ENCODE measurements around the gene DFFB.

The DFFB gene

DNA sequence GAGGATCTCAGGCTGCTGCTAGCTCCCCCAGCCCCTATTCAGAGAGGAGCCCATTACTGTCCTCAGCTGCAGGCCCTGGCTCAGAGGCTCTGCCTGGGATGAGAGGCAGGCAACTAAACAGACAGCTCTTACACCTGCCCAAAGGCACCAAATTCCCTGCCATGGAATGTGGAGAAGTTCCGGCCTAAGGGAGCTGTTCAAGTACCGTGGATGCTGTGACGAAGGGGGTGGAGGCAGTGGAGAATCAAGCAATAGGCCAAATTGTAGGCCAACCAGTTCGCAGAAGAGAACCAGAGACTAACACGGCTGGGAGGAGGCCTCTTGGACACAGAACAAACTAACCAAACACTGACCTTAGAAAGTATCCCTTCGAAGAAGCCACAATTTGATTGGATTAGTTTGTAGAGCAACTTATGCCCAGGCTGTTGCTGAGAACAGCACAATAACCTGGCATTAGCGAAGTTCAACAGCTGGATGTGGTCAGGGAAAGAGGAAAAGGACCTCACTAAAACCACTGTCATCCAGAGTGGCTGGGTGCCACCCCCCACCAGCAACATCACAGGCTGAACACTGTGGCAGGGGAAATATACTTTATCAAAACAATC lies 39.2 kb downstream of the DFFB start:
- no peak for DNase-seq (ENCODE audit: low read depth)

DNA sequence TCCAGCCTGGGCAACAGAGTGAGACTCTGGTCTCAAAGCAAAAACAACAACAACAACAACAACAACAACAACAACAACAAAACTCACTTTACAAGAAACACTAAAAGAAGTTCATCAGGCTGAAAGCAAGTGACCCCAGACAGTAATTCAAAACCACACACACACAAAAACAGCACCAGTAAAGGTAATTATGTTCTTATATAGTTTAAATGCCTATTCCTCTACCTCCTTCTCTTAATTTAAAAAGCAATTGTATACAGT lies 41.1 kb downstream of the DFFB start:
- DNase-seq (ENCODE audit: low read depth) = no peak

DNA sequence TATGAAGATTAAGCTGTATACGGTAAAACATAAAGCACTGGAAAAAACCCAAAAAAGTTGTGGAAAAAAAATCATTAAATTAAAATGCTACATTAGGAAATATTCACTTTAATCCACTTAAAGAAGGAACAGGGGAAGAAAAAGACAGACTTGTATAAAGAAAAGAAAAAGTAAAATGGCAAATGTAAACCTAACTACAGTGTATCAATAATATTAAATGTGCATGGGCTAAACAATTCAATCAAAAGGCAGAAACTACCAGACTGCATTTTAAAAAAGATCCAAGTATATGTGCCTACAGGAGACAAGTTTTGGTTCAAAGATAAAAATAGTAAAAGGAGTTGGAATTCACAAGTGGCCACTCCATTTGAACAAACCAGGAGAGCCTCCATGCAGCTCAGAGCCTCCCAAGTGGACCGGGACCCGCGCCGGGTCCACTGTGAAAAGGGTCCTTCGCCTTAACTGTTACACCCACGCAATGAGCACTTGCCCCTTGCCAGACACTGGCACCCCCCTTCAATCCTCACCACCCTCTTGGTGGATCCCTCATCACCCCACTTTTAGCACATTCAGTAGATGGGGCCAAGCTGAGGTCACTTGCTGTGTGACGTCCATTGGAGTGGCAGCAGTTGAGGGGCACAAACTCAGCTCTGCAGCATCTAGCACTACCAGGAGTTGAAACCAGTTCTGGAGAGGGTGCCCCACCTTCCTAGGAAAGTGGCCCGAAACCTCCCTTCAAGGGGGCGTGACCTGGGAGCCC lies 41.9 kb downstream of the DFFB start:
- no peak for DNase-seq (ENCODE audit: low read depth)

DNA sequence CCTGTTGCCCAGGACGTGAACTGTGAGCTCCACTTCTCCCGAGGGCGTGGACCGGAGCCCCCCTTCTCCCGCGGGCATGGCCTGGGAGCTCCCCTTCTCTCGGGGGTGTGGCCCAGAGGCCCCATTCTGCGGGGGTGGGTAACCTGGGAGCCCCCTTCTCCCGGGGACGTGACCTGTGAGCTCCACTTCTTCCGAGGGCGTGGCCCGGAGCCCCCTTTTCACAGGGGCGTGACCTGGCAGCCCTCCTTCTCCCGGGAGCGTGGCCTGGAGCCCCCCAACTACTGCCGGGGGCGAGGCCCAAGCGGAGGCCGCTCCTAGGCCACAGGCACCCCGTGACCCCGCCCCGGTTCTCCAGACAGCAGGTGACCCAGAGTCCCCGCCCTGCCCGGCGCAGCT lies 42.5 kb downstream of the DFFB start:
- DNase-seq (ENCODE audit: low read depth) = no peak

DNA sequence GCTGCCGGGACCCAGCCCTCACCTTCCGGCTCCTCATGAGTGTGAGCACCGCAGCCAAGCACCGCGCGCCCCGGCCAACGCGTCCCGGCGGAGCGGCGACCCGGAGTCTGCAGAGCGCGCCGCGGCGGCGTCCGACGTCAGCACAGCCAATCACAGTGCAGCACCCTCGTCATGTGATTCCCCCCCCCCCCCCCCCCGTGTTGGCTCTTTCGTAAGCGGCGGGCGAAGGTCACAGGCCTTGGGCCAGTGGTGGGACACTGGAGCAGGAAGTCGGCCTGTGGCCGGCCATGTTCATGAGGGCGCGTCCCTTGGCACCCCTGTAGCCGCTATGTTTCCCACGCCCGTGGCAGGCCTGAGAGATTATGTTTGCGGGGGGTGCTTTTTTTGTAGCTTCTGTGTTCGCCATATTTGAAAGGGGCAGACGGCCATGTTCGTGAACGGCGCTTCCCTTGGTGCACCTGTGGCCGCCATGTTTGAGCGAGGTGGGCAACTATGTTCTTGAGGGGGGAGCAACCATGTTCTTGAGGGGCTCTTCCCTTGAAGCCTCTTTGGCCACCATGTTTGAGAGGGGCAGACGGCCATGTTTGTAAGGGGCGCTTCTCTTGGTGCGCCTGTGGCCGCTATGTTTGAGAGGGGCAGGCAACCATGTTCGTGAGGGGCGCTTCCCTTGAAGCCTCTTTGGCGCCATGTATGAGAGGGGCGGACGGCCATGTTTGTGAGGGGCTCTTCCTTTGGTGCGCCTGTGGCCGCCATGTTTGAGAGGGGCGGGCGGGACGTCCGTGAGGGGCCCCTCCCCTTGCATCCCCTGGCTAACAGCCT lies 43.1 kb downstream of the DFFB start, which contains the start of gene C1orf174:
TSS of gene C1orf174 (minus strand) at position 123 of the 819 bp plus-strand sequence. CDS start at position 37, 86 bp downstream.
- DNase-seq (ENCODE audit: low read depth) = peak; percentile 97

DNA sequence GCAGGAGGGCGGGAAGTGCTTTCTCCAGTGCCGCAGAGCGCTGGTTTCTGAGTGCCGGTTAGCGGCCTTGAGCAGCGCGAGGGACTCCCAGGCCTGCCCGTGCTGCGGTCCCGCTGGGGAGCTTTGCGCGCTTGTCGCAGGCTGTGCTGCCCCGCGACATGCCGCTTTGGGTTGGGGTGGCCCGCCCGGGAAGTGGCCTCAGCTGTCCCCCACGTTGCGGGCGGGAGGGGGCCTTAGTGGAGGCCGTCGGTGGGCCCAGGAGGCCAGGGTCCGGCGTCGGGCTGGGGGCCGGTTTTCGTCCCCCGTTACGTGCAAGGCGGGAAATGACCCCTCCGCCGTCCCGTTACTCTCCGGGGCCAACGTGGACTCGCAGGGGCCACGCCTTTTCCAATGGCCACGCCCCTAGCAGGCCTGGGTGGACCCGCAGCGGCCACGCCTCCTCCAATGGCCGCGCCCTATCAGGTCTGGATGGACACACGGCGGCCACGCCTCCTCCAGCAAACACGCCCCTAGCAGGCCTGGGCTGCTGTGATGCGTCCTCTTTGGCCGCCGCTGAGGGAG lies 43.8 kb downstream of the DFFB start:
- peak; percentile 94 for DNase-seq (ENCODE audit: low read depth)

DNA sequence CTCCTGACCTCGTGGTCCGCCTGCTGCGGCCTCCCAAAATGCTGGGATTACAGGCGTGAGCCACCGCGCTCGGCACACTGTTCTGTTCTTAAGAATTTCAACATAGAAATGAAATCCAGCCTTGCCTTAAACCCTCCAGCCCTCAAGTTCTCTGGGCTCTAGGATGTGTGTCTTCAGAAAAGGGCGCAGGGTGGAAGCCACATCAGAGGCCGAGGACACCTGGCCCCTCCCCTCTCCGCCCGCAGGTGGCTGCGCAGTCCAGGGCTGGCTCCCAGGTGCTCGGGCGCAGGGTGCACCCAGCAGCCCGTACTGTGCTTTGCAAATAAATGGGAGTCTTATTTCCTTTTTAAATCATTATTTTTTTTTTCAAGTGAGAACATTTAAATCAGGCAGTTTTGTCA lies 44.8 kb downstream of the DFFB start:
- DNase-seq (ENCODE audit: low read depth) = no peak

DNA sequence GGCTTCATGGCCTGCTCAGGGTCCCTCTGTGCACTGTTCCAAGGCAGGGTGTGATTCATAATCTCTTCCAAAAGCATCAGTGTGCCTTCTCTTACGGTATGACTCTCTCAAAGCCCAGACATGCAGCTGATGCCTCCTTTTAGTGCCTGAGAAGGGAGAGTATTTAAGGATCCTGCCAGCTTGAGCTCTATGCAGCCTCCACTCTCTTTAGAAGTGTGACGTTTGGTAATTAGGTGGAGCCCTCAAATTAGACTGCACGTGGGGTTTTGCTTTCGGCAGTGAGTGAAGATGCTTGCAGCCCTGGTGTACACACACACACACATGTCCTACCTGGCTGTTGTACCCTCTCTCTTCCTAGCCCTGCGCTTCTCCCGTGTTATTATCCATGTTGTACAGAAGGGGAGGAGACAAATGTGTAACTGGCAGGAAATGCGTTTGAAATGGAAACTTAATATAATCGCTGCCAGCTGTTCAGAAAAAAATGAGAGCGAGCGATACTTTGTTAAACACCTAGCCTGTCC lies 45.4 kb downstream of the DFFB start:
- DNase-seq (ENCODE audit: low read depth) = no peak

DNA sequence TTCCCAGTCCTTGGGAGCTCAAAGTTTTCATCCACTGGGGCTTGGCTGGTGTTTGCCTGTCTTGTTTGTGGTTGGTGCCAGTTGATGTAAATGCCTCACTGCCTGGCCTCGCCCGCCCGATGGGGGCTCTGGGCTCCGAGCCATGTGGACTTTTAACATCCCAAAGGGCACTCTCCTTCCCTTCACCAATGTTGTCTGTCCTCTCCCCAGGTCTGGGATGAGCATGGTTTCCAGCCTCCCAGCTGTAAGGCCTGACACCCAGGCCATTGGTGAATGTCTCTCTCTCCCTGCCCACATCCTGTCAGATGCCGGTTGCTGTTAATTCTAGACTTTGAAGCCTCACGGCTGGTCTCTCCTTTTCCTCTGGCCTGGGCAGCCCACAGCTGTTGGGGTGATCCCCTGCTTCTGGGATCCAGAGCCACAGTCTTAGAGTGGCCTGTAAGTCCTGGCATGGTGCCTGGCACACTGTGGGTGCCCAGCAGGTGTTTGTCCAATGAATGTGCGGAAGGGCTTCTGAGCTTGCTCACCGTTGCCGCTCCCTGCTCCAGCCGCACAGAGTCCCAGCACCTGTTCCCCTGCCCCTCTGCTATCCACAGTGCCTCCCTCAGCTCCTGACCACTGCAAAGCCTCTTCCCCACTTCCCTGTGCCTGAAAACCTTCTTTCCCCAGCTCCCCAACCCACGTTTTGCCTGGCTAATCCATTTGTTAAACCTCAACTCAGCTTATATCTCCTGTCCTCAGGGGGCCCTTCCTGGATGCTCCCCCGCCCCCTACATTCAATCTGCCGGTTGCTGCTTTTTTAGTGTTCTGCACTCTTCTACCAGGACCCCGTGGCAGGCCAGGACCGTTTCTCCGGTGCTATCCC lies 46.1 kb downstream of the DFFB start:
- DNase-seq (ENCODE audit: low read depth) = no peak

DNA sequence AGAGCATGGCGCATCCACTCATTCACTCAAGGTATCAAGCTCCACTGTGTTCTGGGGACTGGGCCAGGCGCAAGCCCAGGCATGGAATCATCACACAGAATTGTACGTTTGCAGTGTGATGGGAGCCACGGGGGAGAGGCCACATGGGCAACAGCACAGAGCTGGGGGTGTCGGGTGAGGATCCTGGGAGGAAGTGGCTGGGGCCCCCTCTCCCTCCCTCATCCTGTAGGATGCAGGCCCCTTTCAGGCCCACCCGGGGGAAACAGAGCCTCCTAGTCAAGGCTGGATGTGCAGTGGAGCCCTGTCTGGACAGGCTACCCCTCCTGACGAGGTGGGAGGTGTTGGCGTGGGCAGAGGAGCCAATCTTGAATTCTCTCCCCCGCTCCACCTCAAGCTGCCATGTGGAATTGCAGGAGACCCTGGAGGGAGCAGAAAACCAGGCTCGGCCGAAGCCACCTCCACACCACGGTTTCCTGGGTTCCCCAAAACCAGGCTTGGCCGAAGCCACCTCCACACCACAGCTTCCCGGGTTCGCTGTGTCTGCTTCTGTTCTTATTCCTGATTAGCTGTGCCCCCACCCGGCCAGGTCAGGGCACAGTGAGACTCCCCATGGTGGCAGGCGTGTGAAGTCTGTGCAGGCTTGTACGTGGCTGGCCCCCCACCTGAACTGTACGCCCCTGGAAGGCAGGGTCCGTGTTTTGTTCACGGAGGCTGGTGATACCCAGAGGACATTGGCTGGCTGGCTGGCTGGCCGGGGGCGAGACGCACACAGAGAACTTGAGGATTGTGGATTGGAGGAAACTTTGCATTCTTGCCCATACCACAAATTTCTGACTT lies 46.9 kb downstream of the DFFB start:
- no peak for DNase-seq (ENCODE audit: low read depth)

DNA sequence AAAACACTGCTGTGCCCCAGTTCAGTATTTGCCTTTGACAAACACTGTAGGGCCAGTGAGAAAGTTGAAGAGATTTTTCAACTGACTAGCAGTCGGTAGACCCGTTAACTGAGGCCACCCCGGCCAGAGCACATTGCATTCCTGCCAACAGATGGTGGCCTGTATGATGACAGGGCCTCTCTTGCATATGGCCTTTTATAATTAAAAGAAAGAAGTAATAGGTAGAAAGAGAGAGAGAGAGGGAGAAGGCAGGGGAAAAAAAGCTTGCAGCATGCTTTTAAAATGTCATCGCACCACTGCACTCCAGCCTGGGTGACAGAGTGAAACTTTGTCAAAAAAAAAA lies 47.5 kb downstream of the DFFB start:
- no peak for DNase-seq (ENCODE audit: low read depth)

DNA sequence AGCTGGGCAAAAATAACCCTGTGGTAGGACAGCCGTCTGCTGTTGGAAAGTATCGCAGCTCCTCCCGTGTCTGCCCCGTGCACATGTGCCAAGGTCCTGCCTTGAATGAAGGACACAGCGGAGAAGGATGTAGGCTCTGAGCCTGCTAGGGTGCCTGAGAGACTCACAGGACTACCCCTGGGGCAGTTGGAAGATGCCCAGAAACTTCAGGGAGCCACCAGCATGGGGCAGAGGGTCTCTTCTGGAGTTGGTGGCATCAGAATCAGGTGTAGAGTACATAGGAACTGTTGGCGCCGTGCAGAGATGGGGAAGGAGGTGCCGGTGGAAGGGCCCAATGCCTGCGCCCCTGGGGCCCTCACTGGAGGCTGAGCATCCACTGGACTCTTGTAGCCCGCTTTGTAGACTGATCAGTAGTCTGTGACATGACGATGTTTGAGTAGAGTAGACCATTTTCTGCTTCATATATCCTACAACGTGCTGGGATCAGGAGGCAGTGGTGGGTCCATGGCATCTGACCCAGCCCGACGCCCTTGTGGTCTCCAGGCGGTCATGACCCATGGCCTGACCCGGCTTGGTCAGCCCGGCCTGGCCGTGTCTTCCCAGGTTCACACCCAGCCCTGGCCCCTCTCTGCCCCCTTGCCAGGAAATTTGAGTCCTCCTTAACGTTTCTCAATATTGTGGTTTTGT lies 48.1 kb downstream of the DFFB start:
- DNase-seq (ENCODE audit: low read depth) = no peak

DNA sequence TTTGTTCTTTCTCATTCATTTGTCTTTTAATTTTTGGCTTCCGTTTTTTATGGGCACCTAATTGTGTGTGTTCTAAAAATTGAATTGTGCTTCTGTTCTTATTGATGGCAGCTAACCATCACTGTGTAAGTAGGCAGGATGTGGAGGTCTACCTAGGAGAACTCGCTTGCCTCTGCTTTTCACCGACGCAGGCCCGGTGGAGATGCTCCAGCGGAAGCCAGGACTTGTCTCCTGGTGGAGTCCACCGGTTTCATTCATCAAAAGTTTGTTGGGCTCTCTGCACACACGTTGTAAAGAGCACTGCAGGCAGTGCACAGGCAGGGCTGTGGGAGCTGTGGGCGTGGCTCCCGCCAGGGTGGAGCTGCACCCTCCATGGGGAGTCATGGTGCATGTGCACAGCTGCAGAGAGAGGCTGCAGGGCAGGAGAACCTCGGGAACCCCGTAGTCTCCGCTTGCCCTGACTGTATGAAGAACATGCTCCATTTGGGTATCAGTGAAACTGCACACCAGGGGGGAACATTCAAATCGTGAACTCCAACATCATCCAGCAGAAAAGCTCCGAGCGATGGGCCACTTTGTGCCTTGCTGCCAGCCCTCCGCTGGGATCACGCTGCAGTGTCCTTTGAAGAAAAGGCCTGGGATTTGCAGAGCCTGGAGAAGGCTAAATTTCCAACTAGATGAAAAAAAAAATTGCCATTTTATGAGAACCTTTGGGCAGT lies 48.8 kb downstream of the DFFB start:
- no peak for DNase-seq (ENCODE audit: low read depth)

DNA sequence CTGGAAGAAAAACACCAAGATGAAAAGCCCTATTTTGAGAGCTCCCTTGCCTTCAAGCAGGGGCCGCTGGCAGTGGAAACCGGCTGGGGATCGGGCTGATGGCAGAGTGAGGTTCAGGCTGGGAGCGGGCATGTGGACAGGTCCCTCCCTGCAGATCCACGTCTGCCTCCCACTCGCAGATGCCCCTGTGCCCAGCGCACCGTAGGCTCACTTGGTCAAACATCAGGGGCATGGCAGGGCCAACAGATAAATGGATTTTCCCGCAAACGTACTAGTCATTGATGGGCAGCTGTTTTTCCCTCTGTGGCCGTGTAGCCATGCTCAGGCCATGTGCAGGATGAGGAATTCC lies 49.4 kb downstream of the DFFB start:
- DNase-seq (ENCODE audit: low read depth) = no peak

DNA sequence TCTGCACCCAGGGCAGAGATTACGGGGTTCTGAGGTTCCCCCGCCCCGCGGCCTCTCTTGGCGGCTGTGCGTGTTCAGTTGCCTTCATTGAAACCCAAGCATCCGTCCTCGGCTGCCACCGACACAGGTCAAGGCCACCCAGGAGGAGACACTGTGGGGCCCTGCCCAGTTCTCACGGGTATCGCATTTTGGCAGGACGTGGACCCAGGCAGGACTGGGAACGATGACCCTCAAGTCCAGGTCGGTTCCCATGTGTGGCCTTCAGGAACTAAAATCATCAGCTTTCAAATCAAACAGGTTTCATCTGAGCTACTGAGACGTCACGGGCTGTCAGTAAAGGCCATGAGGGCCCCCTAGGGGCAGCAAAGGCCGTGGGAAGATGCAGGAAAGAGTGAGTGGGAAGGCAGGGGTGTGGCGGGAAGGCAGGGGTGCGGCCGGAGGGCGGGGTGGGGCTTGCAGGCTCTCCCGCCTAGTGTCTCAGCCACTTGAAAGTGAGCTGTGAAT lies 49.8 kb downstream of the DFFB start:
- no peak for DNase-seq (ENCODE audit: low read depth)

DNA sequence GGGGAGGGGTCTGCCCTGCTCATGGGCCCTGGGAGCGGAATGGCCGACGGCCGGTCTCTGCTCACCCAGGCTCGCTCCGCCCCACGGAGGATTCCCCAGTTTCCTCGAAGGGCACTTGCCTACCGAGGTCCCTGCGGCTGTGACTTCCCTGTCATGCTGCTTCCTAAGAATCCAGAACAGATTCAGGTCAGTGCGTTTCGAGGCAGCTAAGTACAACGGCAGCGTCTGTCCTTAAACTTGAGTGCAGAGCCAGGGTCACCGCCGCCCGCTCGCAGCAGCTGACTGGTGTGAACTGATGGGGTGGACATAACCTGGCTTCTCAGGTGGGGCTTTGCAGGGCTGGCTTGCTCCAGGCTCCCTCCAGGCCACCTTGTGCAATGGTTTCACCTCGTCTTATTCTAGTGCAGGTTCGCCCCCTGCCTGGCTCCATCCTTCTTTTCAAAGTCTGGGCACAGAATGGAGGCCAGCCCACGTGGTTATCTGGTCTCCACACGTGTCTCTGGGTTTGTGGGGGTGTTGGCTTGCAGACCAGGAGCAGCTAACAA lies 50.4 kb downstream of the DFFB start:
- DNase-seq (ENCODE audit: low read depth) = no peak

DNA sequence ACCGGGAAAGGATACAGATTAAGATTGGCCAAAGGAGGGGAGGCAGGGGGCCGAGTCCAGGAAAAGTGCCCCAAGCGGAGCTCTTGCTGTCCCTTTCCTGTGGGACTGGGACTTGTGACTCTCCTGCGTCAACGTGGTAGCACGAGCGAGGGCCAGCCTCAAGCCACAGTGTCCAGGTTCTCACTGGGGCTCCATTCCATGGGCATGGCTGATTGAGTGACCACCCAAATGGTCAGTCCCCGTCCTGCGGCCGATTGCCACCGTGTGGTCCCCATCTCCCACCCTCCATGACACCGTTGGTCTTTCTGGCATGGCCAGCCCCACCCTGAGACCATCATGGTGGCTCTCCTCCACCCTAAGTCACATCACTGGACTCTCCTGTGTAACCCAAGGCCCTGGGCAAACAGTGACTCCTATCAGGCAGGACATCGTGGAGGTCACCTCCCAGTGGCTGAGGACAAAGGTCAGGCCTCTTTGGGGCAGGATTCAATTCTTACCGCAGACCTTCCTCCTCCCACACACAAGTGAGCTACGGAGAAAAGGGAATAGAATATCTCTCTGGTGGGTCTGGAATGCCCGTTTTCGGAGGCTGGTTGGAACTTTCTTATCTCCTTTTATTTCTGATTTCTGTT lies 51.7 kb downstream of the DFFB start:
- DNase-seq (ENCODE audit: low read depth) = no peak

DNA sequence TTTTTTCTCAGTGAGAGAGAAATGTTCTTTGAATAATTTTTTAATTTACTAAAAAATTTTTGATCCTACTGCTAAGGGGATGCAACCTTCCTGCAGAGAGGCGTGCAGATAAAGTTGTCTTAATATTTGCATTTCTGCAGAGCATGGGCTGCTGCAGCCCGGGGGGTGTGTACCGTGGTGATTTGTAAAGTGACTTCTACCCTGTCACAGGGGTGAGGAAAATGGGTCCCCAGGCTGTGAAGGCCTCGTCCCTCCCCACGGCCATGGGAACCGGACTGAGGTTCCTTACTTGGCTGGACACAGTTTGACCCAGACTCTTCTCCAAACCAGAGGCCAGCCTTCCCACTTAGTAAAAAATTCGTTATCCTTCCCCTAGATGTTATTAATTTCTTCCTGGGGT lies 52.3 kb downstream of the DFFB start:
- no peak for DNase-seq (ENCODE audit: low read depth)

All from GM04504 (cell line).